ENCODE data around the gene PLEKHM1.

DNA sequence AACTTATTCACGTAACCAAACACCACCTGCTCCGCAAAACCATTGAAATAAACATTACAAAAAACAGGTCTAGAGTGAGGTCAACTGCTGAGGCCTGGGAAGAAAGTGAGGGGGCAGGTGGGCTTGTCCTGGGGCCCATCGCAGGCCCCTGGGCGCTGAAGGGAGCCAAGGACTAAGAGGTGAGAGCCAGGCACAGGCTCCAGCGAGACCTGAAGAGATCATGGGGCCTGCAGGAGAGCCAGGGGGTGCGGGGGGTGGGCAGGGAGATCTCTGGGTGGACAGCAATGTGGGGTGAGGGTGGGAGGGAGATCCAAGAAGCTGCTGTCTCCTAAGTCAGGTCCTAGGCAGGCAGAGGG, 65.8 kb downstream of the PLEKHM1 start:
- TF ChIP-seq, protein P1, sequence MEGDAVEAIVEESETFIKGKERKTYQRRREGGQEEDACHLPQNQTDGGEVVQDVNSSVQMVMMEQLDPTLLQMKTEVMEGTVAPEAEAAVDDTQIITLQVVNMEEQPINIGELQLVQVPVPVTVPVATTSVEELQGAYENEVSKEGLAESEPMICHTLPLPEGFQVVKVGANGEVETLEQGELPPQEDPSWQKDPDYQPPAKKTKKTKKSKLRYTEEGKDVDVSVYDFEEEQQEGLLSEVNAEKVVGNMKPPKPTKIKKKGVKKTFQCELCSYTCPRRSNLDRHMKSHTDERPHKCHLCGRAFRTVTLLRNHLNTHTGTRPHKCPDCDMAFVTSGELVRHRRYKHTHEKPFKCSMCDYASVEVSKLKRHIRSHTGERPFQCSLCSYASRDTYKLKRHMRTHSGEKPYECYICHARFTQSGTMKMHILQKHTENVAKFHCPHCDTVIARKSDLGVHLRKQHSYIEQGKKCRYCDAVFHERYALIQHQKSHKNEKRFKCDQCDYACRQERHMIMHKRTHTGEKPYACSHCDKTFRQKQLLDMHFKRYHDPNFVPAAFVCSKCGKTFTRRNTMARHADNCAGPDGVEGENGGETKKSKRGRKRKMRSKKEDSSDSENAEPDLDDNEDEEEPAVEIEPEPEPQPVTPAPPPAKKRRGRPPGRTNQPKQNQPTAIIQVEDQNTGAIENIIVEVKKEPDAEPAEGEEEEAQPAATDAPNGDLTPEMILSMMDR (conservative IDR thresholded peaks at IDR 0.05): no peak
- TF ChIP-seq ZFX (IDR thresholded peaks at IDR 0.05): no peak

Data from C4-2B (cell line).